Neuronal stem cell (in vitro differentiated cells): ENCODE data around the gene C2CD3.
"Not testable (repeated sequence)": the region's sequence is repeated elsewhere in the genome, so short reads cannot be mapped to it uniquely, and the experiment has no call there.

Experiments
- DNase-seq: peaks from one replicate; pipeline ENCODE4 v3.0.0-alpha.2; 2013; ENCODE audit warnings: low spot score
- H2AFZ ChIP-seq: one replicate; pipeline ENCODE4 v1.6.1; 2013; ENCODE audit warnings: mild to moderate bottlenecking, low read length, inconsistent platforms
- H2AK5ac ChIP-seq: 2 replicates; pipeline ENCODE4 v1.6.1; 2013; ENCODE audit warnings: low read depth, mild to moderate bottlenecking, inconsistent platforms, low read length, moderate library complexity, mixed read lengths
- H2BK120ac ChIP-seq: 2 replicates; pipeline ENCODE4 v1.6.1; 2013; ENCODE audit warnings: low read depth, mild to moderate bottlenecking, inconsistent platforms, low read length, moderate library complexity, mixed read lengths
- H2BK12ac ChIP-seq: one replicate; pipeline ENCODE4 v1.6.1; 2013; ENCODE audit warnings: low read length, inconsistent platforms
- H2BK15ac ChIP-seq: 2 replicates; pipeline ENCODE4 v1.6.1; 2013; ENCODE audit warnings: mild to moderate bottlenecking, low read length, inconsistent platforms, mixed read lengths
- H2BK5ac ChIP-seq: one replicate; pipeline ENCODE4 v1.6.1; 2013; ENCODE audit warnings: inconsistent platforms, mild to moderate bottlenecking, low read length, moderate library complexity
- H3K14ac ChIP-seq: one replicate; pipeline ENCODE4 v1.6.1; 2013; ENCODE audit warnings: low read length, inconsistent platforms
- H3K18ac ChIP-seq: 2 replicates; pipeline ENCODE4 v1.6.1; 2013; ENCODE audit warnings: low read length, inconsistent platforms
- H3K23ac ChIP-seq: 2 replicates; pipeline ENCODE4 v1.6.1; 2013; ENCODE audit warnings: low read depth, mild to moderate bottlenecking, mixed read lengths, low read length, inconsistent platforms; ENCODE audit not compliant: poor library complexity
- H3K27ac ChIP-seq: replicated peaks from 3 replicates; pipeline ENCODE4 v1.5.1; 2013; ENCODE audit warnings: low read length, inconsistent platforms
- H3K27me3 ChIP-seq, 3 experiments: 2 replicates each; pipeline ENCODE4 v1.6.1; 2013; ENCODE audit warnings: low read length in 3 of 3, mild to moderate bottlenecking in 2 of 3, inconsistent platforms in 1 of 3, low read depth in 1 of 3, mixed read lengths in 1 of 3, moderate library complexity in 1 of 3; ENCODE audit not compliant: control insufficient read depth in 3 of 3, insufficient read depth in 3 of 3
- H3K36me3 ChIP-seq, 2 donors: replicated peaks in 1 of 2; 2 replicates each; pipeline ENCODE4 v1.6.1; 2013; ENCODE audit warnings: low read length in 2 of 2; ENCODE audit not compliant: control insufficient read depth in 2 of 2, insufficient read depth in 2 of 2
- H3K4ac ChIP-seq: 2 replicates; pipeline ENCODE4 v1.6.1; 2013; ENCODE audit warnings: inconsistent platforms, mild to moderate bottlenecking, low read length, moderate library complexity
- H3K4me1 ChIP-seq, 2 donors: 1 replicate in 1 of 2; 2 replicates in 1 of 2; pipeline ENCODE4 v1.6.1; 2013; ENCODE audit warnings: low read length in 2 of 2, low read depth in 1 of 2; ENCODE audit not compliant: control insufficient read depth in 2 of 2, insufficient read depth in 1 of 2
- H3K4me2 ChIP-seq: one replicate; pipeline ENCODE4 v1.6.1; 2013; ENCODE audit warnings: mild to moderate bottlenecking, low read length, inconsistent platforms; ENCODE audit not compliant: insufficient read depth, poor library complexity, severe bottlenecking
- H3K4me3 ChIP-seq, 2 donors: 2 replicates each; pipeline ENCODE4 v1.5.1; 2013; ENCODE audit warnings: low read length in 2 of 2, mild to moderate bottlenecking in 2 of 2, inconsistent platforms in 1 of 2, moderate library complexity in 1 of 2
- H3K79me1 ChIP-seq: one replicate; pipeline ENCODE4 v1.6.1; 2013; ENCODE audit warnings: low read depth, mild to moderate bottlenecking, inconsistent platforms, low read length, moderate library complexity
- H3K9ac ChIP-seq: one replicate; pipeline ENCODE4 v1.6.1; 2013; ENCODE audit warnings: mild to moderate bottlenecking, low read depth, low read length, inconsistent platforms; ENCODE audit not compliant: poor library complexity
- H3K9me3 ChIP-seq, 2 donors: replicated peaks in 1 of 2; 2 replicates each; pipeline versions ENCODE3 to v1.6.1; 2013; ENCODE audit warnings: low read length in 2 of 2, mild to moderate bottlenecking in 2 of 2, inconsistent platforms in 1 of 2, low read depth in 1 of 2, mixed read lengths in 1 of 2, moderate library complexity in 1 of 2; ENCODE audit not compliant: control insufficient read depth in 2 of 2, insufficient read depth in 1 of 2
- H4K8ac ChIP-seq: one replicate; pipeline ENCODE4 v1.6.1; 2013; ENCODE audit warnings: low read depth, mild to moderate bottlenecking, inconsistent platforms, low read length, moderate library complexity
- H4K91ac ChIP-seq: one replicate; pipeline ENCODE4 v1.6.1; 2013; ENCODE audit warnings: low read length, low read depth, mild to moderate bottlenecking, inconsistent platforms; ENCODE audit not compliant: poor library complexity
- WGBS, 2 donors: extraction: QIAGEN DNeasy Blood & Tissue Kit; methylation state at CpG; one replicate each; pipeline ENCODE4 v1.1.7; 2013; ENCODE audit warnings: missing lambda C conversion rate in 2 of 2, mixed read lengths in 1 of 2; ENCODE audit not compliant: insufficient read length in 2 of 2, insufficient replicate concordance in 1 of 2; ENCODE audit errors: extremely low coverage in 2 of 2; 5-methylcytosine and 5-hydroxymethylcytosine counted together

C2CD3 gene

DNA sequence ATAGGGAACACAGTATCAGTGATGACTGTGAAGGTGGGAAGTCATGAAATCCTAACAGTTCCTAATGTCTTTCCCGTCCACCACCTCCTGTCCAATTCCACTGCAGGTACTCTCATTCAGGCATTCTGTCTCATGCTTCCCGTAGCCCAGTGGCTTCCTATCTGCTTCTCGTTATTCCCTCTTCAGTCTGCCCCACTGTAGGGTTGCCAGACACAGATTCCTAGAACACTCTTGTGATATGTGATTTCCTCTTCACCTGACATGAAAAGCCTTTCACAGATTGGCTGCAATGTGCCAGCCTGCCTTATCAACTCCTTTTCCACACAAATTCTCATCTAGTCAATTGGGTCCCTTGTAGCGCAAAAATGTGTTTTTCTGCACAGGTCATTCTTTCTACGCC, 49.0 kb downstream of the C2CD3 start:
- Histone ChIP-seq H3K4me3 (no peak overlapping the region), H3K27ac (no peak overlapping the region)

GRCh38 chr11:74120260-74121035, 50.4 kb downstream of the C2CD3 start:
- H3K27me3 ChIP-seq, H3K4me2 ChIP-seq, H3K79me1 ChIP-seq, H3K4me3 ChIP-seq, H3K9me3 ChIP-seq, H3K4ac ChIP-seq, H4K91ac ChIP-seq, H3K9ac ChIP-seq, H3K23ac ChIP-seq, H3K4me1 ChIP-seq, DNase-seq, H3K18ac ChIP-seq, H2AFZ ChIP-seq, H3K14ac ChIP-seq, H2BK15ac ChIP-seq, H2BK120ac ChIP-seq, H2BK12ac ChIP-seq, H2BK5ac ChIP-seq, H3K27ac ChIP-seq, H2AK5ac ChIP-seq, H4K8ac ChIP-seq: not testable (repeated sequence)
- peaks cover 6 to 60% of the 10 kb centered on the region in 2 donors for H3K36me3 ChIP-seq
- no CpG with 5 or more reads among the region's 5 CpGs for WGBS, 2 donors

More for the DNA sequence above, 49.0 kb downstream of the C2CD3 start:
- no peak overlapping the region for H3K4me2 ChIP-seq
- H2BK5ac ChIP-seq, result no peak overlapping the region
- H3K18ac ChIP-seq, result no peak overlapping the region
- WGBS, 2 donors, result no CpG with 5 or more reads among the region's 5 CpGs
- no peak overlapping the region for H4K91ac ChIP-seq
- H2BK120ac ChIP-seq, result no peak overlapping the region
- no peak overlapping the region for H2AFZ ChIP-seq
- no peak overlapping the region for H2BK12ac ChIP-seq
- no peaks in the 10 kb centered on the region for H3K79me1 ChIP-seq
- H3K36me3 ChIP-seq, result peaks cover 6 to 48% of the 10 kb centered on the region in 2 donors
- H3K23ac ChIP-seq, result no peak overlapping the region
- H3K27me3 ChIP-seq, result no peaks in the 10 kb centered on the region
- no peak overlapping the region for H2AK5ac ChIP-seq
- peaks cover 0 to 4% of the 10 kb centered on the region in 2 donors for H3K9me3 ChIP-seq
- H3K9ac ChIP-seq, result no peak overlapping the region
- DNase-seq, result no peak
- H3K4me1 ChIP-seq, result no peaks in the 10 kb centered on the region
- H3K14ac ChIP-seq, result no peak overlapping the region
- no peak overlapping the region for H3K4ac ChIP-seq
- no peak overlapping the region for H4K8ac ChIP-seq
- no peak overlapping the region for H2BK15ac ChIP-seq

- Histone ChIP-seq H3K79me1 (no peaks in the 10 kb centered on the region), H4K8ac (no peak overlapping the region), H3K36me3 (peaks cover 12 to 85% of the 10 kb centered on the region in 2 donors), H3K9me3 (peaks cover 4 to 18% of the 10 kb centered on the region in 2 donors), H4K91ac (no peak overlapping the region), H3K27me3 (no peaks in the 10 kb centered on the region), H3K18ac (no peak overlapping the region), H3K23ac (no peak overlapping the region), H3K4me1 (no peaks in the 10 kb centered on the region), H3K27ac (no peak overlapping the region), H2BK15ac (no peak overlapping the region), H3K4ac (no peak overlapping the region), H2AFZ (no peak overlapping the region), H3K4me2 (no peak overlapping the region), H2BK5ac (no peak overlapping the region), H3K9ac (no peak overlapping the region), H2AK5ac (no peak overlapping the region), H3K14ac (no peak overlapping the region), H3K4me3 (no peak overlapping the region), H2BK120ac (no peak overlapping the region), H2BK12ac (no peak overlapping the region)
- no CpG with 5 or more reads among the region's 12 CpGs for WGBS, 2 donors
- DNase-seq, result no peak
Measured at GRCh38 chr11:74116719-74117118, 54.1 kb downstream of the C2CD3 start.

DNA sequence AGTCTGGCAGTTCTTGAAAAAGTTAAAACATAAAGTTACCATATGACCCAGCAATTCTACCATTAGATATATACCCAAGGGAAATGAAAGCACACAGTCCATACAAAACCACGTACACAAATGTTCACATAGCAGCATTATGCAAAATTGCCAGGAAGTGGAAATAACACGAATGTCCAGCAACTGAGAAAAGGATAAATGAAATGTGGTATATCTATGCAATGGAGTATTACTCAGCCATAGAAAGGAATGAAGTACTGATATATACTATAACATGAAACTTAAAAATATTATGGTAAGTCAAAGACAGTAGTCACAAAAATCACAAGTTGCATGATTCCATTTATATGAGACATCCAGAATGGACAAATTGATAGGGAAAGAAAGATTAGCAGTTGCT, 57.9 kb downstream of the C2CD3 start:
- Histone ChIP-seq H4K8ac (no peak overlapping the region), H2BK12ac (no peak overlapping the region), H3K27ac (no peak overlapping the region)

More for the DNA sequence above, 57.9 kb downstream of the C2CD3 start:
- no peak overlapping the region for H3K23ac ChIP-seq
- no peak overlapping the region for H2BK120ac ChIP-seq
- H3K4me1 ChIP-seq, result no peaks in the 10 kb centered on the region
- H3K9me3 ChIP-seq, result peaks cover 4 to 15% of the 10 kb centered on the region in 2 donors
- no CpG with 5 or more reads among the region's 2 CpGs for WGBS, 2 donors
- H3K79me1 ChIP-seq, result no peaks in the 10 kb centered on the region
- H4K91ac ChIP-seq, result no peak overlapping the region
- no peak overlapping the region for H3K9ac ChIP-seq
- H2AFZ ChIP-seq, result no peak overlapping the region
- DNase-seq, result no peak
- H2BK5ac ChIP-seq, result no peak overlapping the region
- H3K4me2 ChIP-seq, result no peak overlapping the region
- H3K36me3 ChIP-seq, result peaks cover 10 to 90% of the 10 kb centered on the region in 2 donors
- no peak overlapping the region for H3K18ac ChIP-seq
- no peak overlapping the region for H3K4me3 ChIP-seq
- no peak overlapping the region for H3K4ac ChIP-seq
- no peak overlapping the region for H3K14ac ChIP-seq
- H2BK15ac ChIP-seq, result no peak overlapping the region
- no peak overlapping the region for H2AK5ac ChIP-seq
- no peaks in the 10 kb centered on the region for H3K27me3 ChIP-seq
